HG03571 (cell line): ENCODE results near the gene MUTYH.

Source experiments
- ATAC-seq: cut with Tn5 transposase; IDR thresholded peaks from one replicate; pipeline ENCODE4 v1.9.1; 2021; ENCODE audit not compliant: unreplicated experiment

Gene MUTYH

DNA sequence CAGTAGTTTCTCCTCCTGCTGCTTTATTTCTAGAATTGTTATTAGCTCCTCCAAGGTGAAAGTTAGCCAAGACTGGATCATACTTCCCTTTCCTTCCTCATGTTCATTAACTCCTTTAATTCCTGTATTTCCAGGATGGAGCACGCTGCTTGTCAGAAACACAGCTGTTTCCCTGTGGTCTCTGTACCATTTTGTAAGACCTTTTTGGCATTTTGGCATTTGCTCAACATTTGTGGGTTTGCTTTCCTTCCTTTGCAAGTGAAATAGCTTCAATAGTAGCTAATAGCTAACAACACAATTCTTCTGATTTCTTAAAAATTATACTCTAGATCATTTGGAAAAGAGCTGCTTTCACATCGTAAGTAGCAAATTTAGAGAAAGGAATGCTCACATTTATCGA is 57.9 kb downstream of the MUTYH start:
- no peak for ATAC-seq
